HepG2 (cell line): ENCODE measurements around the gene SYNJ2. TPM values are rescaled to one million over a fixed set of nuclear protein-coding genes. Genes with fewer than 3 reads are reported as not detected.

ENCODE experiments used
- ELF3 ChIP-seq: IDR thresholded peaks from 2 replicates; pipeline ENCODE4 v1.6.1; 2016; ENCODE audit warnings: missing genetic modification reagents, missing compliant biosample characterization
- GTF3A ChIP-seq: sonication (generic); formaldehyde crosslinking; conservative IDR thresholded peaks from 2 replicates; pipeline ENCODE4 v1.4.0; 2020; ENCODE audit warnings: mild to moderate bottlenecking, missing genetic modification reagents
- RCOR2 ChIP-seq: IDR thresholded peaks from 2 replicates; pipeline ENCODE4 v1.6.1; 2016; ENCODE audit warnings: missing biosample characterization, missing genetic modification reagents
- TBL1XR1 ChIP-seq: fragments of 150-350 bp; IDR thresholded peaks from 2 replicates; pipeline ENCODE4 v1.6.1; 2014; ENCODE audit warnings: borderline replicate concordance, low read length; ENCODE audit not compliant: partially characterized antibody
- ZBTB20 ChIP-seq: sonication (generic); formaldehyde crosslinking; IDR thresholded peaks from 2 replicates; pipeline ENCODE4 v1.8.1; 2023; ENCODE audit warnings: missing genetic modification reagents, low read depth, mild to moderate bottlenecking, borderline replicate concordance
- ZC3H4 ChIP-seq: sonication (generic); formaldehyde crosslinking; IDR thresholded peaks from 2 replicates; pipeline ENCODE4 v1.4.0; 2020; ENCODE audit warnings: missing genetic modification reagents, borderline replicate concordance
- ZFY ChIP-seq: sonication (generic); formaldehyde crosslinking; IDR thresholded peaks from 2 replicates; pipeline ENCODE4 v1.4.0; 2020; ENCODE audit warnings: missing genetic modification reagents
- ZNF253 ChIP-seq: sonication (generic); formaldehyde crosslinking; IDR thresholded peaks from 2 replicates; pipeline ENCODE4 v1.8.0; 2022; ENCODE audit warnings: mild to moderate bottlenecking, missing genetic modification reagents, borderline replicate concordance
- ZNF549 ChIP-seq: sonication (generic); formaldehyde crosslinking; IDR thresholded peaks from 2 replicates; pipeline ENCODE4 v1.5.0; 2020; ENCODE audit warnings: missing genetic modification reagents
- polyA plus RNA-seq, 8 experiments: library from polyadenylated mRNA; depleted of rRNA in 3 of 8; stranded (reverse) in 7 of 8; unstranded in 1 of 8; fragments of >200 nt; fragmentation: Illumina TruSeq in 4 of 8; extraction: Trizol in 4 of 8; gene quantifications; 2 replicates each; pipeline versions ENCODE4 v1.2.1 to v1.2.3, GENCODE V29; 2011 to 2016; ENCODE audit warnings: low read depth in 4 of 8, missing spikeins in 1 of 8, mixed read lengths in 1 of 8; ENCODE audit not compliant: insufficient read depth in 1 of 8
- total RNA-seq, 5 experiments: library from RNA; depleted of rRNA; stranded (reverse); fragments of >200 nt; fragmentation: Illumina TruSeq; extraction: Trizol; gene quantifications; 2 replicates each; pipeline ENCODE4 v1.2.3, GENCODE V29; 2016; ENCODE audit warnings: low read depth in 1 of 5
- TF ChIP-seq, protein P1 (sequence below): sonication (generic); formaldehyde crosslinking; IDR thresholded peaks from 2 replicates; pipeline ENCODE4 v1.5.0; 2020; ENCODE audit warnings: mild to moderate bottlenecking, missing genetic modification reagents
- TF ChIP-seq, protein P2 (sequence below): sonication (generic); formaldehyde crosslinking; IDR thresholded peaks from 2 replicates; pipeline ENCODE4 v1.4.0; 2020; ENCODE audit warnings: missing genetic modification reagents
- TF ChIP-seq, protein P3 (sequence below): sonication (generic); formaldehyde crosslinking; IDR thresholded peaks from 2 replicates; pipeline ENCODE4 v1.4.0; 2020; ENCODE audit warnings: low read depth, mild to moderate bottlenecking, missing genetic modification reagents
- TF ChIP-seq, protein P4 (sequence below): sonication (generic); formaldehyde crosslinking; IDR thresholded peaks from 2 replicates; pipeline ENCODE4 v1.4.0; 2020; ENCODE audit warnings: missing genetic modification reagents
- TF ChIP-seq, protein P5 (sequence below): sonication (generic); formaldehyde crosslinking; IDR thresholded peaks from 2 replicates; pipeline ENCODE4 v1.4.0; 2020; ENCODE audit warnings: missing genetic modification reagents, low read depth, mild to moderate bottlenecking, borderline replicate concordance
- TF ChIP-seq, protein P6 (sequence below): sonication (generic); formaldehyde crosslinking; IDR thresholded peaks from 2 replicates; pipeline ENCODE4 v1.5.1; 2020; ENCODE audit warnings: mild to moderate bottlenecking, missing genetic modification reagents, borderline replicate concordance

The SYNJ2 gene
- total and polyA plus RNA-seq, 2 of the 13 experiments (the other 11 are each of a cell fraction or from before 2014, with no cell fraction given): 39.1 to 57.6 TPM

DNA sequence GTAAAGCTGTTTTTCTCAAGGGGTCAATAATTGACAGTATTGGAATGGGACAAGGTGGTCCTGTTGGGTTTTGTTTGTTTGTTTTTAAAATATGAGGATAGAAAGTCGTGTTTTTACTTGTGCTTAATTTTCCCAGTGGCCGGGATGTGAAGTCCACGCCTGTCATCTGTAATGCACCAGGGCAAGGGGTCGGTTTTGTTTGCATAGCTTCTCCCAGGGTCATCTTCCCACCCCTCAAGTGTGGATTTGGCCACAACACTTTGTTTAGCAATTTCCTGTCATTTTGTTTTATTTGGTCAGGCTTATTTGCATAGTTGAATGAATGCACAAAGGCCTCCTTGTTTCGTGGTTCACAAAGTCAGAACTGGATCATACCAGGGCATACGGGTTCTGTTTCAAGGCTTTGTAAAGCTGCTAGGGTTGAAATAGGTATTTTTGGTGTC, 29.8 kb downstream of the SYNJ2 start (continued):
- TF ChIP-seq, protein P1, sequence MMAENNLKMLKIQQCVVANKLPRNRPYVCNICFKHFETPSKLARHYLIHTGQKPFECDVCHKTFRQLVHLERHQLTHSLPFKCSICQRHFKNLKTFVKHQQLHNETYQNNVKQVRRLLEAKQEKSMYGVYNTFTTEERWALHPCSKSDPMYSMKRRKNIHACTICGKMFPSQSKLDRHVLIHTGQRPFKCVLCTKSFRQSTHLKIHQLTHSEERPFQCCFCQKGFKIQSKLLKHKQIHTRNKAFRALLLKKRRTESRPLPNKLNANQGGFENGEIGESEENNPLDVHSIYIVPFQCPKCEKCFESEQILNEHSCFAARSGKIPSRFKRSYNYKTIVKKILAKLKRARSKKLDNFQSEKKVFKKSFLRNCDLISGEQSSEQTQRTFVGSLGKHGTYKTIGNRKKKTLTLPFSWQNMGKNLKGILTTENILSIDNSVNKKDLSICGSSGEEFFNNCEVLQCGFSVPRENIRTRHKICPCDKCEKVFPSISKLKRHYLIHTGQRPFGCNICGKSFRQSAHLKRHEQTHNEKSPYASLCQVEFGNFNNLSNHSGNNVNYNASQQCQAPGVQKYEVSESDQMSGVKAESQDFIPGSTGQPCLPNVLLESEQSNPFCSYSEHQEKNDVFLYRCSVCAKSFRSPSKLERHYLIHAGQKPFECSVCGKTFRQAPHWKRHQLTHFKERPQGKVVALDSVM (CRISPR knock-in tag): peak; percentile 72
- TF ChIP-seq ELF3 (peak; percentile 75), TBL1XR1 (peak; percentile 85), ZFY (CRISPR knock-in tag) (no peak; the same call in 1 of the 2 replicates), ZC3H4 (CRISPR knock-in tag) (no peak), RCOR2 (peak; percentile 96), GTF3A (CRISPR knock-in tag) (no peak; the same call in 1 of the 2 replicates), ZBTB20 (CRISPR knock-in tag) (peak; percentile 82), ZNF253 (CRISPR knock-in tag) (0 out of 2 replicates have a peak, but pooled peaks have one; percentile 24), ZNF549 (CRISPR knock-in tag) (no peak)
- TF ChIP-seq, protein P2, sequence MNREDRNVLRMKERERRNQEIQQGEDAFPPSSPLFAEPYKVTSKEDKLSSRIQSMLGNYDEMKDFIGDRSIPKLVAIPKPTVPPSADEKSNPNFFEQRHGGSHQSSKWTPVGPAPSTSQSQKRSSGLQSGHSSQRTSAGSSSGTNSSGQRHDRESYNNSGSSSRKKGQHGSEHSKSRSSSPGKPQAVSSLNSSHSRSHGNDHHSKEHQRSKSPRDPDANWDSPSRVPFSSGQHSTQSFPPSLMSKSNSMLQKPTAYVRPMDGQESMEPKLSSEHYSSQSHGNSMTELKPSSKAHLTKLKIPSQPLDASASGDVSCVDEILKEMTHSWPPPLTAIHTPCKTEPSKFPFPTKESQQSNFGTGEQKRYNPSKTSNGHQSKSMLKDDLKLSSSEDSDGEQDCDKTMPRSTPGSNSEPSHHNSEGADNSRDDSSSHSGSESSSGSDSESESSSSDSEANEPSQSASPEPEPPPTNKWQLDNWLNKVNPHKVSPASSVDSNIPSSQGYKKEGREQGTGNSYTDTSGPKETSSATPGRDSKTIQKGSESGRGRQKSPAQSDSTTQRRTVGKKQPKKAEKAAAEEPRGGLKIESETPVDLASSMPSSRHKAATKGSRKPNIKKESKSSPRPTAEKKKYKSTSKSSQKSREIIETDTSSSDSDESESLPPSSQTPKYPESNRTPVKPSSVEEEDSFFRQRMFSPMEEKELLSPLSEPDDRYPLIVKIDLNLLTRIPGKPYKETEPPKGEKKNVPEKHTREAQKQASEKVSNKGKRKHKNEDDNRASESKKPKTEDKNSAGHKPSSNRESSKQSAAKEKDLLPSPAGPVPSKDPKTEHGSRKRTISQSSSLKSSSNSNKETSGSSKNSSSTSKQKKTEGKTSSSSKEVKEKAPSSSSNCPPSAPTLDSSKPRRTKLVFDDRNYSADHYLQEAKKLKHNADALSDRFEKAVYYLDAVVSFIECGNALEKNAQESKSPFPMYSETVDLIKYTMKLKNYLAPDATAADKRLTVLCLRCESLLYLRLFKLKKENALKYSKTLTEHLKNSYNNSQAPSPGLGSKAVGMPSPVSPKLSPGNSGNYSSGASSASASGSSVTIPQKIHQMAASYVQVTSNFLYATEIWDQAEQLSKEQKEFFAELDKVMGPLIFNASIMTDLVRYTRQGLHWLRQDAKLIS: no peak
- TF ChIP-seq, protein P3, sequence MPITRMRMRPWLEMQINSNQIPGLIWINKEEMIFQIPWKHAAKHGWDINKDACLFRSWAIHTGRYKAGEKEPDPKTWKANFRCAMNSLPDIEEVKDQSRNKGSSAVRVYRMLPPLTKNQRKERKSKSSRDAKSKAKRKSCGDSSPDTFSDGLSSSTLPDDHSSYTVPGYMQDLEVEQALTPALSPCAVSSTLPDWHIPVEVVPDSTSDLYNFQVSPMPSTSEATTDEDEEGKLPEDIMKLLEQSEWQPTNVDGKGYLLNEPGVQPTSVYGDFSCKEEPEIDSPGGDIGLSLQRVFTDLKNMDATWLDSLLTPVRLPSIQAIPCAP (CRISPR knock-in tag): peak; percentile 46; the same call in 1 of the 2 replicates
- TF ChIP-seq, protein P4, sequence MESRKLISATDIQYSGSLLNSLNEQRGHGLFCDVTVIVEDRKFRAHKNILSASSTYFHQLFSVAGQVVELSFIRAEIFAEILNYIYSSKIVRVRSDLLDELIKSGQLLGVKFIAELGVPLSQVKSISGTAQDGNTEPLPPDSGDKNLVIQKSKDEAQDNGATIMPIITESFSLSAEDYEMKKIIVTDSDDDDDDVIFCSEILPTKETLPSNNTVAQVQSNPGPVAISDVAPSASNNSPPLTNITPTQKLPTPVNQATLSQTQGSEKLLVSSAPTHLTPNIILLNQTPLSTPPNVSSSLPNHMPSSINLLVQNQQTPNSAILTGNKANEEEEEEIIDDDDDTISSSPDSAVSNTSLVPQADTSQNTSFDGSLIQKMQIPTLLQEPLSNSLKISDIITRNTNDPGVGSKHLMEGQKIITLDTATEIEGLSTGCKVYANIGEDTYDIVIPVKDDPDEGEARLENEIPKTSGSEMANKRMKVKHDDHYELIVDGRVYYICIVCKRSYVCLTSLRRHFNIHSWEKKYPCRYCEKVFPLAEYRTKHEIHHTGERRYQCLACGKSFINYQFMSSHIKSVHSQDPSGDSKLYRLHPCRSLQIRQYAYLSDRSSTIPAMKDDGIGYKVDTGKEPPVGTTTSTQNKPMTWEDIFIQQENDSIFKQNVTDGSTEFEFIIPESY (CRISPR knock-in tag): peak; percentile 27; the same call in 1 of the 2 replicates
- TF ChIP-seq, protein P5, sequence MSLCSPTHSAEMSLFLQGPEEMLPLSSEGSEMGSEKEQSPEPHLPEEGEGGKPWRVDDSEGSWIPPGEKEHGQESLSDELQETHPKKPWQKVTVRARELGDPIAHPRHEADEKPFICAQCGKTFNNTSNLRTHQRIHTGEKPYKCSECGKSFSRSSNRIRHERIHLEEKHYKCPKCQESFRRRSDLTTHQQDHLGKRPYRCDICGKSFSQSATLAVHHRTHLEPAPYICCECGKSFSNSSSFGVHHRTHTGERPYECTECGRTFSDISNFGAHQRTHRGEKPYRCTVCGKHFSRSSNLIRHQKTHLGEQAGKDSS (CRISPR knock-in tag): no peak
- TF ChIP-seq, protein P6, sequence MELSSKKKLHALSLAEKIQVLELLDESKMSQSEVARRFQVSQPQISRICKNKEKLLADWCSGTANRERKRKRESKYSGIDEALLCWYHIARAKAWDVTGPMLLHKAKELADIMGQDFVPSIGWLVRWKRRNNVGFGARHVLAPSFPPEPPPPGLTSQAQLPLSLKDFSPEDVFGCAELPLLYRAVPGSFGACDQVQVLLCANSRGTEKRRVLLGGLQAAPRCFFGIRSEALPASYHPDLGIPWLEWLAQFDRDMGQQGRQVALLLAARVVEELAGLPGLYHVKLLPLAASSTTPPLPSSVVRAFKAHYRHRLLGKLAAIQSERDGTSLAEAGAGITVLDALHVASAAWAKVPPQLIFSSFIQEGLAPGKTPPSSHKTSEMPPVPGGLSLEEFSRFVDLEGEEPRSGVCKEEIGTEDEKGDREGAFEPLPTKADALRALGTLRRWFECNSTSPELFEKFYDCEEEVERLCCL (CRISPR knock-in tag): no peak
